Gastrocnemius medialis (tissue), 4 donors: Measurements from ENCODE around the gene TMEM238. TPM values are rescaled to one million over a fixed set of nuclear protein-coding genes. Genes with fewer than 3 reads are reported as not detected.
"Not testable (repeated sequence)": the region's sequence is repeated elsewhere in the genome, so short reads cannot be mapped to it uniquely, and the experiment has no call there.

ENCODE experiments used
- ATAC-seq, 2 donors: fragments of 150-250 bp; one replicate each; pipeline ENCODE4 v1.9.1; 2016
- DNase-seq, 2 donors: peaks; one replicate each; pipeline ENCODE4 v3.0.0-alpha.2; 2019
- H3K27ac ChIP-seq, 4 donors: fragments of 200-600 bp; sonication (generic); 1 replicate in 1 of 4; 2 replicates in 3 of 4; pipeline ENCODE4 v1.5.1; 2016 to 2018; ENCODE audit warnings: mild to moderate bottlenecking in 2 of 4, moderate library complexity in 1 of 4
- H3K27me3 ChIP-seq, 3 donors: fragments of 200-600 bp; sonication (generic) in 2 of 3; 1 replicate in 1 of 3; 2 replicates in 2 of 3; pipeline versions ENCODE4 v1.5.1 to v1.6.0; 2016 to 2019; ENCODE audit warnings: mild to moderate bottlenecking in 1 of 3, moderate library complexity in 1 of 3
- H3K36me3 ChIP-seq, 2 donors: fragments of 200-600 bp; sonication (generic) in 1 of 2; one replicate each; pipeline ENCODE4 v1.5.1; 2017 to 2018
- H3K4me1 ChIP-seq, 2 donors: fragments of 200-600 bp; sonication (generic) in 1 of 2; one replicate each; pipeline ENCODE4 v1.5.1; 2016 to 2017; ENCODE audit warnings: mild to moderate bottlenecking in 2 of 2
- H3K4me3 ChIP-seq, 4 donors: fragments of 200-600 bp; sonication (generic) in 3 of 4; 1 replicate in 1 of 4; 2 replicates in 3 of 4; pipeline ENCODE4 v1.5.1; 2016 to 2019; ENCODE audit warnings: mild to moderate bottlenecking in 2 of 4
- H3K9me3 ChIP-seq, 3 donors: fragments of 200-600 bp; sonication (generic) in 2 of 3; 1 replicate in 1 of 3; 2 replicates in 2 of 3; pipeline ENCODE4 v1.5.1; 2016 to 2019
- CTCF ChIP-seq, 5 experiments: fragments of 450-650 bp in 3 of 5; fragments of 200-600 bp in 2 of 5; sonication (generic) in 2 of 5; IDR thresholded peaks in 4 of 5; conservative IDR thresholded peaks in 1 of 5; 1 replicate in 4 of 5; 2 replicates in 1 of 5; pipeline ENCODE4 v1.5.1; 2016 to 2019; ENCODE audit warnings: antibody characterized with exemption in 5 of 5, mild to moderate bottlenecking in 3 of 5, moderate library complexity in 3 of 5
- POLR2A ChIP-seq, 2 donors: fragments of 450-650 bp; IDR thresholded peaks; one replicate each; pipeline ENCODE4 v1.6.1; 2017; ENCODE audit warnings: antibody characterized with exemption in 2 of 2, mild to moderate bottlenecking in 2 of 2, moderate library complexity in 2 of 2
- in situ Hi-C, 4 donors: fragments of 200-750 bp; cut with MboI; loops; one replicate each; pipeline versions ENCODE4 v1.15.0 to v1.8.0; 2017; ENCODE audit warnings: low sequenced_read_pairs in 4 of 4
- intact Hi-C: fragments of 100-400 bp; cut with DNase I; formaldehyde crosslinking; loops from one replicate; pipeline ENCODE4 v1.15.1; 2023; ENCODE audit warnings: low total_unique reads
- total RNA-seq, 4 donors: library from RNA; depleted of rRNA; stranded (reverse); fragments of >200 nt; gene quantifications; one replicate each; pipeline versions ENCODE4 v1.1.0 to v1.2.3, GENCODE V29; 2016

Gene TMEM238
- total RNA-seq, 4 donors from 2014 or later = 1.3 to 4.7 (median 2.1) TPM

- H3K27ac ChIP-seq = peak overlapping the region; percentile 83 to 95 (median 88)
- ATAC-seq (no peak), DNase-seq (no peak)
- TF ChIP-seq CTCF (IDR thresholded peaks at IDR 0.05 in 4 of 5, conservative IDR thresholded peaks at IDR 0.05 in 1 of 5) (no peak), POLR2A (IDR thresholded peaks at IDR 0.05) (peak in 1 of 2 donors; percentile 79)
- peaks cover 0 to 18% of the 10 kb centered on the region in 2 donors for H3K36me3 ChIP-seq
- peaks cover 12 to 22% of the 10 kb centered on the region in 2 donors for H3K4me1 ChIP-seq
- no peaks in the 10 kb centered on the region for H3K9me3 ChIP-seq
- in situ Hi-C loops = no loop called here
- H3K27me3 ChIP-seq = peaks cover 0 to 7% (median 0%) of the 10 kb centered on the region in 3 donors
- intact Hi-C loops = loop anchor here (1.0 to 2.0 kb wide), 7 partner anchors 39 to 891 kb away; partner anchors contain the start of genes ISOC2, LENG8, PPP6R1 and RPL28
- H3K4me3 ChIP-seq = peak overlapping the region; percentile 65 to 75 (median 74)
These were observed 44.0 kb downstream of the TMEM238 start for GRCh38 chr19:55339889-55340783.

- peak; percentile 100 for DNase-seq
- intact Hi-C loops (loop anchor here (1.0 to 2.0 kb wide), 7 partner anchors 38 to 890 kb away; partner anchors contain the start of genes ISOC2, LENG8, PPP6R1 and RPL28), in situ Hi-C loops (no loop called here)
- Histone ChIP-seq H3K4me3 (peak within 1 kb of the TSS; percentile 65 to 82 (median 75)), H3K27me3 (peaks cover 0 to 10% (median 7%) of the 10 kb centered on the region in 3 donors), H3K36me3 (peaks cover 0 to 18% of the 10 kb centered on the region in 2 donors), H3K4me1 (peaks cover 12 to 22% of the 10 kb centered on the region in 2 donors), H3K9me3 (no peaks in the 10 kb centered on the region), H3K27ac (peak within 1 kb of the TSS; percentile 83 to 97 (median 91))
- TF ChIP-seq CTCF (IDR thresholded peaks at IDR 0.05 in 4 of 5, conservative IDR thresholded peaks at IDR 0.05 in 1 of 5) = peak in 4 of 5 experiments; percentile 38 to 65 (median 52)
- peak in 1 of 2 donors; percentile 85 for TF ChIP-seq POLR2A (IDR thresholded peaks at IDR 0.05)
- peak; percentile 94 to 95 for ATAC-seq
These were observed 44.8 kb downstream of the TMEM238 start, which contains the start of gene KMT5C for GRCh38 chr19:55339105-55339888. Gene KMT5C (plus strand): TSS chr19:55339876. CDS start chr19:55341937, 2,061 bp downstream.

- Histone ChIP-seq H3K4me1 (peaks cover 12 to 15% of the 10 kb centered on the region in 2 donors), H3K27ac (no peak overlapping the region), H3K36me3 (no peaks in the 10 kb centered on the region), H3K27me3 (peaks cover 3 to 16% (median 14%) of the 10 kb centered on the region in 3 donors), H3K9me3 (no peaks in the 10 kb centered on the region), H3K4me3 (no peak overlapping the region)
- intact Hi-C loops = no loop called here
- in situ Hi-C loops = no loop called here
- TF ChIP-seq CTCF (IDR thresholded peaks at IDR 0.05 in 4 of 5, conservative IDR thresholded peaks at IDR 0.05 in 1 of 5) = no peak
- DNase-seq = no peak
- ATAC-seq = no peak
These were observed 48.0 kb downstream of the TMEM238 start for GRCh38 chr19:55336101-55336500.

- H3K36me3 ChIP-seq = no peaks in the 10 kb centered on the region
- in situ Hi-C loops (no loop called here), intact Hi-C loops (no loop called here)
- peaks cover 4 to 5% of the 10 kb centered on the region in 2 donors for H3K4me1 ChIP-seq
- H3K4me3 ChIP-seq = no peak overlapping the region
- no peaks in the 10 kb centered on the region for H3K9me3 ChIP-seq
- peaks cover 3 to 16% (median 14%) of the 10 kb centered on the region in 3 donors for H3K27me3 ChIP-seq
- H3K27ac ChIP-seq = no peak overlapping the region
- TF ChIP-seq POLR2A (IDR thresholded peaks at IDR 0.05) (no peak), CTCF (IDR thresholded peaks at IDR 0.05 in 4 of 5, conservative IDR thresholded peaks at IDR 0.05 in 1 of 5) (no peak)
- ATAC-seq (no peak), DNase-seq (no peak)
These were observed 50.2 kb downstream of the TMEM238 start for GRCh38 chr19:55333870-55334269.

GRCh38 chr19:55329791-55330190 is 54.3 kb downstream of the TMEM238 start:
- intact Hi-C loops, ATAC-seq, H3K36me3 ChIP-seq, H3K9me3 ChIP-seq, H3K4me1 ChIP-seq, H3K27ac ChIP-seq, in situ Hi-C loops, DNase-seq, H3K4me3 ChIP-seq: not testable (repeated sequence)
- peaks cover 3 to 12% (median 6%) of the 10 kb centered on the region in 3 donors for H3K27me3 ChIP-seq
